IgD-negative memory B cell (primary cell): ENCODE measurements around the gene PSMD13. TPM values are rescaled to one million over a fixed set of nuclear protein-coding genes. Genes with fewer than 3 reads are reported as not detected.

Experiments
- H3K27ac Mint-ChIP-seq, 3 donors: one replicate each; pipeline ENCODE4 v1.8.0; 2020 to 2022; ENCODE audit warnings: mild to moderate bottlenecking in 3 of 3, mixed read lengths in 3 of 3, moderate library complexity in 1 of 3
- H3K27me3 Mint-ChIP-seq: one replicate; pipeline ENCODE4 v1.8.0; 2021; ENCODE audit warnings: mixed read lengths
- H3K36me3 Mint-ChIP-seq: one replicate; pipeline ENCODE4 v1.8.0; 2020; ENCODE audit warnings: mild to moderate bottlenecking, mixed read lengths
- H3K4me1 Mint-ChIP-seq, 3 donors: one replicate each; pipeline ENCODE4 v1.8.0; 2020 to 2022; ENCODE audit warnings: mixed read lengths in 3 of 3, mild to moderate bottlenecking in 1 of 3
- H3K4me3 Mint-ChIP-seq, 4 donors: one replicate each; pipeline ENCODE4 v1.8.0; 2020 to 2022; ENCODE audit warnings: mild to moderate bottlenecking in 4 of 4, mixed read lengths in 4 of 4, moderate library complexity in 3 of 4
- H3K9me3 Mint-ChIP-seq, 3 donors: one replicate each; pipeline ENCODE4 v1.8.0; 2020 to 2021; ENCODE audit warnings: mixed read lengths in 3 of 3, mild to moderate bottlenecking in 1 of 3
- polyA plus RNA-seq: library from polyadenylated mRNA; unstranded; fragments of 300-500 nt; fragmentation: Illumina TruSeq; gene quantifications from one replicate; pipeline ENCODE4 v1.2.3, GENCODE V29; 2021

PSMD13 gene
- polyA plus RNA-seq, 1 donor from 2014 or later: 179 TPM

DNA sequence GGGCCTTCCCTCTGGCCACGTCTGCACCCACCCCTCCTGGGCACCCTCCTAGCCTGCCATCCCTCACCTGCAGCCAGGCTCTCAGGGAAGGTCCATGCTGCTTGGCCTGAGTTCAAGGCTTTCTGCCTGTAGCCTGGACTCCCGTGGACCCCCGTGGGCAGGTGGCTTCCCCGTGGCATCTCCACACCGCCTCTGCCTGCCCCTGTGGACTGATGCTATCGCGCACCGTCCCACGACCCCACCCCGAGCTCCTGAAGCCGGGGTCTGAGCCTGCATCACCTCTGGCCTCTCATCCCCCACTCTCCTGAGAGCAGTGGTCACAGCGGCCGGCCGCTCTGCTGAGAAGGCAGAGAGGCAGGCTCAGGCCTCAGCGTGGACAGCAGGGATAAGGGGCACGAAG lies 58.0 kb downstream of the PSMD13 start:
- Mint-ChIP-seq H3K27ac (no peak overlapping the region), H3K4me1 (peaks cover 0 to 9% (median 9%) of the 10 kb centered on the region in 3 donors), H3K9me3 (no peaks in the 10 kb centered on the region), H3K27me3 (peaks cover 4% of the 10 kb centered on the region), H3K36me3 (peaks cover 3% of the 10 kb centered on the region), H3K4me3 (no peak overlapping the region)

- Mint-ChIP-seq H3K9me3 (no peaks in the 10 kb centered on the region), H3K27ac (peak overlapping the region in 1 of 3 donors; percentile 62), H3K4me3 (no peak overlapping the region), H3K4me1 (peaks cover 0 to 12% (median 9%) of the 10 kb centered on the region in 3 donors), H3K36me3 (peaks cover 3% of the 10 kb centered on the region), H3K27me3 (peaks cover 7% of the 10 kb centered on the region)
These were observed 58.8 kb downstream of the PSMD13 start for GRCh38 chr11:295351-296170.

GRCh38 chr11:296171-297050 lies 59.6 kb downstream of the PSMD13 start:
- Mint-ChIP-seq H3K27ac (peak overlapping the region in 1 of 3 donors; percentile 28), H3K36me3 (no peaks in the 10 kb centered on the region), H3K4me3 (no peak overlapping the region), H3K4me1 (peaks cover 0 to 8% (median 7%) of the 10 kb centered on the region in 3 donors), H3K9me3 (no peaks in the 10 kb centered on the region), H3K27me3 (peaks cover 7% of the 10 kb centered on the region)

GRCh38 chr11:297051-297585 lies 60.3 kb downstream of the PSMD13 start:
- no peak overlapping the region for H3K4me3 Mint-ChIP-seq
- H3K27me3 Mint-ChIP-seq: peaks cover 7% of the 10 kb centered on the region
- H3K9me3 Mint-ChIP-seq: no peaks in the 10 kb centered on the region
- peaks cover 0 to 8% (median 7%) of the 10 kb centered on the region in 3 donors for H3K4me1 Mint-ChIP-seq
- H3K36me3 Mint-ChIP-seq: no peaks in the 10 kb centered on the region
- H3K27ac Mint-ChIP-seq: peak overlapping the region in 1 of 3 donors; percentile 28

DNA sequence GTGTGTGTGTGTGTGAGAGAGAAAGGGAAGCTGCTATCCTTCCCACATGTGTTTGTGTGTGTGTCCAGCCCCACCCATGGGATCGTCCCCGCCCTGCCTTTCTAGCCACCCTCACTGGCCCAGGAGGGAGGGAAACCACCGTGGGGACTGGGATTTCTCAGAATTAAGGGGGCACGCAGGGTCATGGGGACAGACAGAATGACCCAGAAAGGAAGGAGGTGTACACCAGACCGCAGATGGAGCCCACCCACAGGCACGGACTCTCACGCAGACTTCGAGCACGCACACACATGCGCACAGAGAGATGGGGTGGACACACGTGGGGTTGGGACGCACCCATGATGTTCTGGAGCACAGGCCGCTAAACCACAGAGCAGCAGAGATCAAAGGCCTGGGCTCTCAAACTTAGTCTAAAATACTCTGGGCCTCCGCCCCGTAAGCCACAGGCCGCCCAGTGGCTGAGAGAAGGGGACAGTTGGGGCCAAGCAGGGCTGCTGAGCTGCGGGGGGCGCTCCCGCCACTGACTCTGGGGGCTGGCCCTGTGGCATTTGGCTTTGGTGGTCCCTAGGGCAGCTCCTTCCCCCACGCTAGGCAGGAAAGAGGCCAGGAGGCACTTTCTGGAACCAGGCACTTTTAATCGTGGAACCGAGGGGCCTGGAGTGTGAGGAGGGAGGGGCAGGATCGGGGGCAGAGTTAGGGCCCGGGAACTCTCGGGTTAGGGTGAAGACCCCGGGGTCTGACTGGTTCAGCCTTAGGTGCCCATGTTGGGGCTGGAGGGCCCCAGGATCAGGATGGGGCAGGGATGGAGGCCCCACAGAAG lies 61.0 kb downstream of the PSMD13 start:
- H3K9me3 Mint-ChIP-seq: no peaks in the 10 kb centered on the region
- no peak overlapping the region for H3K27ac Mint-ChIP-seq
- H3K4me3 Mint-ChIP-seq: peak overlapping the region in 1 of 4 donors; percentile 55
- peaks cover 7% of the 10 kb centered on the region for H3K27me3 Mint-ChIP-seq
- no peaks in the 10 kb centered on the region for H3K36me3 Mint-ChIP-seq
- peaks cover 6 to 13% (median 12%) of the 10 kb centered on the region in 3 donors for H3K4me1 Mint-ChIP-seq

GRCh38 chr11:298406-299065 lies 61.8 kb downstream of the PSMD13 start:
- Mint-ChIP-seq H3K27ac (no peak overlapping the region), H3K36me3 (no peaks in the 10 kb centered on the region), H3K4me3 (no peak overlapping the region), H3K27me3 (peaks cover 7% of the 10 kb centered on the region), H3K9me3 (no peaks in the 10 kb centered on the region), H3K4me1 (peaks cover 13 to 20% (median 18%) of the 10 kb centered on the region in 3 donors)

- H3K9me3 Mint-ChIP-seq: no peaks in the 10 kb centered on the region
- peaks cover 7% of the 10 kb centered on the region for H3K27me3 Mint-ChIP-seq
- peak within 1 kb of the TSS in 1 of 3 donors; percentile 28 for H3K27ac Mint-ChIP-seq
- H3K36me3 Mint-ChIP-seq: no peaks in the 10 kb centered on the region
- H3K4me3 Mint-ChIP-seq: peak within 1 kb of the TSS in 1 of 4 donors; percentile 49
- peaks cover 16 to 21% (median 20%) of the 10 kb centered on the region in 3 donors for H3K4me1 Mint-ChIP-seq
These were observed 62.5 kb downstream of the PSMD13 start, which contains the start of gene IFITM5 for GRCh38 chr11:299081-299891. TSS of gene IFITM5 (minus strand) at chr11:299526. CDS start at chr11:299490, 36 bp downstream.

GRCh38 chr11:299951-300735 lies 63.4 kb downstream of the PSMD13 start:
- Mint-ChIP-seq H3K4me1 (peaks cover 19 to 24% (median 23%) of the 10 kb centered on the region in 3 donors), H3K36me3 (no peaks in the 10 kb centered on the region), H3K9me3 (no peaks in the 10 kb centered on the region), H3K4me3 (peak overlapping the region in 2 of 4 donors; percentile 25 to 49), H3K27ac (peak overlapping the region in 1 of 3 donors; percentile 28), H3K27me3 (peaks cover 7% of the 10 kb centered on the region)

Other genes starting within 250 kb of the PSMD13 start
- gene SCGB1C1, start 43.9 kb upstream of the PSMD13 start, polyA plus RNA-seq: not detected
- 44.4 TPM for gene BET1L, start 29.6 kb upstream of the PSMD13 start, polyA plus RNA-seq
- 65.7 TPM for gene RIC8A, start 29.3 kb upstream of the PSMD13 start, polyA plus RNA-seq
- gene SIRT3, start 634 bp upstream of the PSMD13 start, polyA plus RNA-seq: 11.6 TPM
- 5.9 TPM for gene NLRP6, start 41.4 kb downstream of the PSMD13 start, polyA plus RNA-seq
- 6.1 TPM for gene PGGHG, start 52.1 kb downstream of the PSMD13 start, polyA plus RNA-seq
- not detected for gene IFITM5, start 62.5 kb downstream of the PSMD13 start, polyA plus RNA-seq
- gene IFITM2, start 70.8 kb downstream of the PSMD13 start, polyA plus RNA-seq: 1,305 TPM
- 233 TPM for gene IFITM1, start 77.1 kb downstream of the PSMD13 start, polyA plus RNA-seq
- 1.4 TPM for gene IFITM3, start 83.9 kb downstream of the PSMD13 start, polyA plus RNA-seq
- not detected for gene B4GALNT4, start 132.5 kb downstream of the PSMD13 start, polyA plus RNA-seq
- not detected for gene PKP3, start 157.2 kb downstream of the PSMD13 start, polyA plus RNA-seq
- 130 TPM for gene SIGIRR, start 178.0 kb downstream of the PSMD13 start, polyA plus RNA-seq
- gene ANO9, start 205.0 kb downstream of the PSMD13 start, polyA plus RNA-seq: 4.9 TPM
- 10.9 TPM for gene PTDSS2, start 213.3 kb downstream of the PSMD13 start, polyA plus RNA-seq